Right lobe of liver (tissue), 4 donors: ENCODE results near the gene RIMOC1.

Experiments used
- CTCF ChIP-seq, 4 donors: fragments of 200-600 bp in 3 of 4; fragments of 450-650 bp in 1 of 4; IDR thresholded peaks; one replicate each; pipeline versions ENCODE4 v1.5.1 to v1.8.0; 2016 to 2022; ENCODE audit warnings: antibody characterized with exemption in 4 of 4, mild to moderate bottlenecking in 2 of 4
- POLR2A ChIP-seq: fragments of 450-650 bp; IDR thresholded peaks from one replicate; pipeline ENCODE4 v1.6.1; 2017; ENCODE audit warnings: antibody characterized with exemption, mild to moderate bottlenecking
- donor health status: DM: no; HTN: no; CAD: no.
- donor health status: DM: no; HTN: no; CAD: no.
- donor health status: DM: no; HTN: yes; CAD: no.

GRCh38 chr5:41908374-41909079 is 4.4 kb downstream of the RIMOC1 start:
- TF ChIP-seq POLR2A, result no peak
- no peak for TF ChIP-seq CTCF (IDR thresholded peaks at IDR 0.05)
